Heart right ventricle (tissue), 16 donors: ENCODE results near the gene NAGLU. TPM values are rescaled to one million over a fixed set of nuclear protein-coding genes. Genes with fewer than 3 reads are reported as not detected.

ENCODE experiments used
- ATAC-seq, 8 donors: fragments of 200-7000 bp; cut with Tn5 transposase; one replicate each; pipeline ENCODE4 v1.9.1; 2020; ENCODE audit warnings: mild to moderate bottlenecking in 8 of 8, moderate library complexity in 8 of 8, moderate number of reproducible peaks in 1 of 8
- DNase-seq, 2 donors: peaks; one replicate each; pipeline ENCODE4 v3.0.0-alpha.2; 2020
- H3K27ac ChIP-seq, 10 donors: fragments of 200-600 bp; sonication (generic) in 2 of 10; one replicate each; pipeline versions ENCODE4 v1.5.0 to v1.8.0; 2020 to 2022; ENCODE audit warnings: mild to moderate bottlenecking in 3 of 10
- H3K27me3 ChIP-seq, 7 donors: fragments of 200-600 bp; one replicate each; pipeline ENCODE4 v1.8.0; 2021 to 2022; ENCODE audit warnings: mild to moderate bottlenecking in 2 of 7
- H3K36me3 ChIP-seq, 9 donors: fragments of 200-600 bp; sonication (generic) in 1 of 9; one replicate each; pipeline versions ENCODE4 v1.5.0 to v1.8.0; 2020 to 2022; ENCODE audit warnings: mild to moderate bottlenecking in 2 of 9
- H3K4me1 ChIP-seq, 9 donors: fragments of 200-600 bp; sonication (generic) in 1 of 9; one replicate each; pipeline versions ENCODE4 v1.5.0 to v1.8.0; 2020 to 2022; ENCODE audit warnings: mild to moderate bottlenecking in 4 of 9
- H3K4me3 ChIP-seq, 10 donors: fragments of 200-600 bp; sonication (generic) in 2 of 10; one replicate each; pipeline versions ENCODE4 v1.5.0 to v1.8.0; 2020 to 2022; ENCODE audit warnings: mild to moderate bottlenecking in 7 of 10, moderate library complexity in 2 of 10
- H3K9me3 ChIP-seq, 11 donors: fragments of 200-600 bp in 10 of 11; sonication (generic) in 2 of 11; one replicate each; pipeline versions ENCODE4 v1.5.0 to v1.8.0; 2013 to 2022; ENCODE audit warnings: mild to moderate bottlenecking in 2 of 11, control low read depth in 1 of 11, moderate library complexity in 1 of 11
- WGBS, 2 donors: extraction: QIAGEN DNeasy Blood & Tissue Kit; methylation state at CpG; one replicate each; pipeline ENCODE4 v1.1.7; 2013; ENCODE audit warnings: inconsistent platforms in 1 of 2; 5-methylcytosine and 5-hydroxymethylcytosine counted together
- intact Hi-C, 10 donors: fragments of 100-400 bp; cut with DNase I; formaldehyde crosslinking; loops; one replicate each; pipeline versions ENCODE4 v1.11.1 to v1.14.2; 2022
- long read RNA-seq, 3 donors: library from polyadenylated mRNA; unstranded; transcript quantifications; one replicate each; pipeline ENCODE4 v2.0.0, GENCODE V29; 2020 to 2021
- polyA plus RNA-seq, 2 donors: library from polyadenylated mRNA; stranded (reverse); fragments of 200-250 nt; gene quantifications; one replicate each; pipeline ENCODE4 v1.2.3, GENCODE V29; 2013
- total RNA-seq, 10 donors: library from RNA; stranded (reverse); fragmentation: NEBNext Ultra II Directional in 3 of 10; extraction: Animal tissue kit (Norgen Biotek cat#: 25700) in 3 of 10; gene quantifications; one replicate each; pipeline versions ENCODE4 v1.2.1 to v1.2.4, GENCODE V29; 2021 to 2023
- TF ChIP-seq, protein P1 (sequence below), 9 donors: fragments of 200-600 bp; sonication (generic) in 2 of 9; IDR thresholded peaks; one replicate each; pipeline versions ENCODE4 v1.5.0 to v1.8.0; 2021 to 2022; ENCODE audit warnings: antibody characterized with exemption in 9 of 9, mild to moderate bottlenecking in 5 of 9, moderate library complexity in 1 of 9
- donor health status: Arrhythmogenic right ventricular cardiomyopathy.
- donor health status: ischemic (EF 13 %, LVEDD 7.1; RV severe dilation, severe dysfunction).
- donor health status: healthy with polysubstance abuse.
- donor health status: DM: no; HTN: yes; CAD: no.
- donor health status: DM: no; HTN: no; CAD: no.
- donor health status: ischemic (EF 25% LVEDD 6.9; RV normal size, moderate dysfunction).
- donor health status: ischemic (EF 25% LVEDD 5.7; RV mildly dilated, moderate dysfunction).
- donor health status: healthy.
- donor health status: DM: yes; HTN: yes; CAD: no.
- donor health status: Ischemic cardiomyopathy.
- donor health status: ischemic (EF 35%, LVEDD 5.7; RV mildly dilated, moderate dysfunction).
- donor health status: nonischemic (EF 11% LVEDD 7.7; RV severe dilation, severe dysfunction).
- donor health status: DM: yes; HTN: yes; CAD: no.
- donor health status: PGD.
- donor health status: ischemic (EF 29% LVEDD 5.4; RV normal size, mild dysfunction).
- donor health status: nonischemic (EF 23%, LVEDD 6.1; RV moderate dilation, normal function).

The NAGLU gene
- total RNA-seq (10 to 100 TPM in 5 of 10 donors, 1 to 10 TPM in 5; 6.8 to 16.0 (median 9.8) TPM), polyA plus RNA-seq (10 to 100 TPM; 17.0 to 18.3 TPM)
- long read RNA-seq, donor 1, transcript NAGLU-201 (6 exons, 2,544 nt) = major isoform, 14 of 30 reads
- long read RNA-seq, donor 1, partial matches to known transcripts = 8 of 30 reads
- long read RNA-seq, donor 1, other reads (novel, unspliced or antisense) = 8 of 30 reads
- long read RNA-seq, donor 2, transcript NAGLU-201 (6 exons, 2,544 nt) = major isoform, 20 of 36 reads
- long read RNA-seq, donor 2, partial matches to known transcripts = 5 of 36 reads
- long read RNA-seq, donor 2, other reads (novel, unspliced or antisense) = 10 of 36 reads
- long read RNA-seq, donor 3, partial matches to known transcripts = 6 of 8 reads
- long read RNA-seq, donor 3, other reads (novel, unspliced or antisense) = 1 of 8 reads

DNA sequence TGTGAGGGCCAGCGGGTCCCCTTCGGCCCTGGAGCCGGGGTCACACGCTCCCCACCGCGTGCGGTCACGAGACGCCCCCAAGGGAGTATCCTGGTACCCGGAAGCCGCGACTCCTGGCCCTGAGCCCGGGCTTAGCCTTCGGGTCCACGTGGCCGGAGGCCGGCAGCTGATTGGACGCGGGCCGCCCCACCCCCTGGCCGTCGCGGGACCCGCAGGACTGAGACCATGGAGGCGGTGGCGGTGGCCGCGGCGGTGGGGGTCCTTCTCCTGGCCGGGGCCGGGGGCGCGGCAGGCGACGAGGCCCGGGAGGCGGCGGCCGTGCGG lies at the start of gene NAGLU:
NAGLU (plus strand) TSS at position 194 of the 324 bp plus-strand sequence; CDS start at position 226, 32 bp downstream.
- H3K9me3 ChIP-seq = no peaks in the 10 kb centered on the region
- H3K27ac ChIP-seq = peak within 1 kb of the TSS; percentile 79 to 98 (median 86)
- 0 to 1% methylated on average over 29 to 40 of the region's 40 CpGs for WGBS, 2 donors
- peaks cover 0 to 29% (median under 1%) of the 10 kb centered on the region in 9 donors for H3K36me3 ChIP-seq
- H3K4me3 ChIP-seq = peak within 1 kb of the TSS; percentile 30 to 88 (median 72)
- ATAC-seq (peak; percentile 87 to 94 (median 92)), DNase-seq (peak; percentile 96 to 99)
- TF ChIP-seq, protein P1, sequence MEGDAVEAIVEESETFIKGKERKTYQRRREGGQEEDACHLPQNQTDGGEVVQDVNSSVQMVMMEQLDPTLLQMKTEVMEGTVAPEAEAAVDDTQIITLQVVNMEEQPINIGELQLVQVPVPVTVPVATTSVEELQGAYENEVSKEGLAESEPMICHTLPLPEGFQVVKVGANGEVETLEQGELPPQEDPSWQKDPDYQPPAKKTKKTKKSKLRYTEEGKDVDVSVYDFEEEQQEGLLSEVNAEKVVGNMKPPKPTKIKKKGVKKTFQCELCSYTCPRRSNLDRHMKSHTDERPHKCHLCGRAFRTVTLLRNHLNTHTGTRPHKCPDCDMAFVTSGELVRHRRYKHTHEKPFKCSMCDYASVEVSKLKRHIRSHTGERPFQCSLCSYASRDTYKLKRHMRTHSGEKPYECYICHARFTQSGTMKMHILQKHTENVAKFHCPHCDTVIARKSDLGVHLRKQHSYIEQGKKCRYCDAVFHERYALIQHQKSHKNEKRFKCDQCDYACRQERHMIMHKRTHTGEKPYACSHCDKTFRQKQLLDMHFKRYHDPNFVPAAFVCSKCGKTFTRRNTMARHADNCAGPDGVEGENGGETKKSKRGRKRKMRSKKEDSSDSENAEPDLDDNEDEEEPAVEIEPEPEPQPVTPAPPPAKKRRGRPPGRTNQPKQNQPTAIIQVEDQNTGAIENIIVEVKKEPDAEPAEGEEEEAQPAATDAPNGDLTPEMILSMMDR (IDR thresholded peaks at IDR 0.05) = no peak
- H3K27me3 ChIP-seq = no peaks in the 10 kb centered on the region
- H3K4me1 ChIP-seq = peaks cover 3 to 38% (median 25%) of the 10 kb centered on the region in 9 donors
- intact Hi-C loops = loop anchor here in 1 of 10 donors (1.0 kb wide), 1 partner anchor 143 kb away; no protein-coding TSS in a partner anchor

DNA sequence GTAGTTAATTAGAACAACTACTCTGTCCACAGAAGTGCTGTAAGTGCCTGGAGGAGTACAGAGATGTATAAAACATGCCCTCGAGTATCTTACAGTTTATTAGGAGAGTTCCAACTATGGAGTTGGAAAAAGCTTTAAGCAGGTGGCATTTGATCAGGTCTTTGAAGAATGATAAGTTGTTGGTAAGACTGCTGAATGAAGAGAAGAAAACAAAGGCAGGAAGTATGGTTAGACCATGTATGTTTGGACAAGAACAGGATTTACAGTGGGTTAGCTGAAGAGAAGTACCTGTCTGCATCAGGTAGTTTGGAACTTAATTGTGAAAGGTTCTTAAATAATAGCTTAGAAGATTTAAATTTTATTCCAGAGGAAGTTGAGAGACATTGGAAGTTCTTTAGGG lies 48.0 kb upstream of the NAGLU start:
- intact Hi-C loops = no loop called here

DNA sequence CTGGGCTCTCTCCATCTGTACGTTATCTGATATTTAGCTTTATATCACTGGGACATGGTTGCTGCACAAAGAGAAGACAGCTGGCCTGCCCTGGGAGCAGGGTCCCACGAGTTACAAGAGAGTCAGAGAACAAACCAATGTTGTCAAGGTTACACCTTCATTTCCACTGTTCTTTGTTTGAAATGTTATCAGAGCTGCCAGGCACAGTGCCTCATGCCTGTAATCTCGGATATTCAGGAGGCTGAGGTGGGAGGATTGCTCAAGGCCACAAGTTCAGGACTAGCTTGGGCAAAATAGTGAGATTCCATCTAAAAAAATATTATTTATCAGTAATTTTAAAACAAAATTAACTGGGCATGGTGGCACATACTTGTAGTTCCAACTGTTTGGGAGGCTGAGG lies 42.7 kb upstream of the NAGLU start:
- 69 to 70% methylated on average over 3 of the region's 3 CpGs for WGBS, 2 donors

More for the DNA sequence above, 48.0 kb upstream of the NAGLU start:
- Histone ChIP-seq H3K4me3 (no peak overlapping the region), H3K27me3 (no peaks in the 10 kb centered on the region), H3K4me1 (peaks cover 0 to 5% (median 3%) of the 10 kb centered on the region in 9 donors), H3K27ac (no peak overlapping the region), H3K9me3 (no peaks in the 10 kb centered on the region), H3K36me3 (peaks cover 3 to 100% (median 90%) of the 10 kb centered on the region in 9 donors)
- TF ChIP-seq, protein P1 (IDR thresholded peaks at IDR 0.05) = no peak
- ATAC-seq (no peak), DNase-seq (no peak)
- WGBS, 2 donors = 88 to 91% methylated on average over 1 of the region's 1 CpG

DNA sequence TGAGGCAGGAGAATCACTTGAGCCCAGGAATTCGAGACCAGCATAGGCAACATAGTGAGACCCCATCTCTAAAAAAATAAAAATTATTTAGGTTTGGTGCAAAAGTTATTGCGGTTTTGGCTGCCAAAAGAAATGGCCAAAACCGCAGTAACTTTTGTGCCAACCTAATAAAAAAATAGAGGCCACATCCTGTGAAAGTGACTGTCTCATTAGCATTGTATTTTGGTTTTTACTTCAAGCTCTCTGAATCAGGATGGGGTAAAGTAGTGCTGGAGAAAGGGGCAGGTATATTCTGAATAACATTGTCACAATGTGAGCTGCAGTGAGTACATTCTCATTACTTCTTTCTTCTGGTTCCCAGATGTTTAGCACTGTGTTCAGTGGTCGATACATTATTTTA lies 41.4 kb upstream of the NAGLU start:
- TF ChIP-seq, protein P1 (IDR thresholded peaks at IDR 0.05) = no peak
- H3K36me3 ChIP-seq = peaks cover 0 to 100% (median 72%) of the 10 kb centered on the region in 9 donors

More for the DNA sequence above, 42.7 kb upstream of the NAGLU start:
- H3K27me3 ChIP-seq = no peaks in the 10 kb centered on the region
- ATAC-seq = no peak
- DNase-seq = no peak
- H3K4me3 ChIP-seq = no peak overlapping the region
- H3K27ac ChIP-seq = no peak overlapping the region
- intact Hi-C loops = no loop called here
- no peaks in the 10 kb centered on the region for H3K9me3 ChIP-seq
- H3K4me1 ChIP-seq = peaks cover 0 to 13% (median 0%) of the 10 kb centered on the region in 9 donors
- H3K36me3 ChIP-seq = peaks cover 0 to 100% (median 78%) of the 10 kb centered on the region in 9 donors
- TF ChIP-seq, protein P1 (IDR thresholded peaks at IDR 0.05) = no peak

More for the DNA sequence above, 41.4 kb upstream of the NAGLU start:
- ATAC-seq = no peak
- no peaks in the 10 kb centered on the region for H3K27me3 ChIP-seq
- H3K4me1 ChIP-seq = peaks cover 0 to 13% (median 0%) of the 10 kb centered on the region in 9 donors
- no peak for DNase-seq
- intact Hi-C loops = no loop called here
- H3K9me3 ChIP-seq = no peaks in the 10 kb centered on the region
- no peak overlapping the region for H3K27ac ChIP-seq
- WGBS, 2 donors = 58 to 86% methylated on average over 4 of the region's 4 CpGs
- no peak overlapping the region for H3K4me3 ChIP-seq
